SU-DHL-6 (cell line): Measurements from ENCODE around the gene YEATS2.

Source experiments
- EZH2phosphoT487 ChIP-seq: fragments of 200-600 bp; sonication (generic), shearing (Covaris generic); conservative IDR thresholded peaks from 2 replicates; pipeline ENCODE4 v1.6.1; 2018; ENCODE audit warnings: mild to moderate bottlenecking, antibody characterized with exemption, low read length, moderate library complexity, mixed read lengths
- TF ChIP-seq, protein P1 (sequence below): fragments of 200-600 bp; sonication (generic); IDR thresholded peaks from one replicate; pipeline ENCODE4 v1.5.1; 2017; ENCODE audit warnings: antibody characterized with exemption, mild to moderate bottlenecking, low read length, moderate library complexity; ENCODE audit not compliant: insufficient read depth, poor library complexity, severe bottlenecking

DNA sequence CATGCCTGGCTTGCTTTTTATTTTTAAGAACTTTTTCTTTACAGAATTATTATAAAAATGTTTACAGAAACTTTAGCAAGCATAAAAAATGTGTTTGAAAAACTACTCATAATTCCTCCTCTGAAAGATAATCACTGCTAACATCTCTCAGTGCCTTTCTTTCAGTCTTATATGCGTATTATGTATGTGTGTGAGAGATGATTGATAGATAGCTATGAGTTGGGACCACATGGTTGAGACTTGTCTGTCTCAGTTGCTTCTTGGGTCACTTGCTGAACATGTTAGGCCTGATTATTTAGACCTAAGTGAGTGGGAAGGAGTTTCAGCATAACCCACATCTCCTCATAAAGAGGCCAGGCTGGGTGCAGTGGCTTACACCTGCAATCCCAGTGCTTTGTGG lies 116.6 kb downstream of the YEATS2 start:
- TF ChIP-seq, protein P1, sequence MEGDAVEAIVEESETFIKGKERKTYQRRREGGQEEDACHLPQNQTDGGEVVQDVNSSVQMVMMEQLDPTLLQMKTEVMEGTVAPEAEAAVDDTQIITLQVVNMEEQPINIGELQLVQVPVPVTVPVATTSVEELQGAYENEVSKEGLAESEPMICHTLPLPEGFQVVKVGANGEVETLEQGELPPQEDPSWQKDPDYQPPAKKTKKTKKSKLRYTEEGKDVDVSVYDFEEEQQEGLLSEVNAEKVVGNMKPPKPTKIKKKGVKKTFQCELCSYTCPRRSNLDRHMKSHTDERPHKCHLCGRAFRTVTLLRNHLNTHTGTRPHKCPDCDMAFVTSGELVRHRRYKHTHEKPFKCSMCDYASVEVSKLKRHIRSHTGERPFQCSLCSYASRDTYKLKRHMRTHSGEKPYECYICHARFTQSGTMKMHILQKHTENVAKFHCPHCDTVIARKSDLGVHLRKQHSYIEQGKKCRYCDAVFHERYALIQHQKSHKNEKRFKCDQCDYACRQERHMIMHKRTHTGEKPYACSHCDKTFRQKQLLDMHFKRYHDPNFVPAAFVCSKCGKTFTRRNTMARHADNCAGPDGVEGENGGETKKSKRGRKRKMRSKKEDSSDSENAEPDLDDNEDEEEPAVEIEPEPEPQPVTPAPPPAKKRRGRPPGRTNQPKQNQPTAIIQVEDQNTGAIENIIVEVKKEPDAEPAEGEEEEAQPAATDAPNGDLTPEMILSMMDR = no peak
- TF ChIP-seq EZH2phosphoT487 = no peak
